ENCODE data around the gene C6orf89.
A peak's percentile ranks its signal among the peaks of the same experiment; 100 is the strongest.

Gene C6orf89

GRCh38 chr6:36949636-36950035, 63.9 kb downstream of the C6orf89 start:
- DNase-seq (no peak), ATAC-seq (no peak)
- Mint-ChIP-seq H3K9me3 (no peaks in the 10 kb centered on the region), H3K4me1 (peaks cover 23% of the 10 kb centered on the region), H3K27me3 (no peaks in the 10 kb centered on the region), H3K36me3 (ENCODE audit: low read depth) (no peaks in the 10 kb centered on the region), H3K27ac (no peak overlapping the region), H3K4me3 (no peak overlapping the region)

GRCh38 chr6:36953931-36954261, 68.1 kb downstream of the C6orf89 start:
- Mint-ChIP-seq H3K4me1 (peaks cover 30% of the 10 kb centered on the region), H3K36me3 (ENCODE audit: low read depth) (no peaks in the 10 kb centered on the region), H3K27ac (no peak overlapping the region), H3K9me3 (no peaks in the 10 kb centered on the region), H3K4me3 (no peak overlapping the region), H3K27me3 (peaks cover 2% of the 10 kb centered on the region)
- ATAC-seq (no peak), DNase-seq (no peak)

GRCh38 chr6:36954262-36954931, 68.6 kb downstream of the C6orf89 start, which contains the start of gene PI16:
PI16 (plus strand) TSS chr6:36954738; CDS start chr6:36954761, 23 bp downstream.
- Mint-ChIP-seq H3K4me3 (no peak within 1 kb of the TSS), H3K36me3 (ENCODE audit: low read depth) (no peaks in the 10 kb centered on the region), H3K4me1 (peaks cover 30% of the 10 kb centered on the region), H3K9me3 (no peaks in the 10 kb centered on the region), H3K27ac (peak within 1 kb of the TSS; percentile 29), H3K27me3 (peaks cover 2% of the 10 kb centered on the region)
- peak; percentile 68 for ATAC-seq
- DNase-seq, result no peak

GRCh38 chr6:36955136-36955535, 69.4 kb downstream of the C6orf89 start:
- Mint-ChIP-seq H3K27ac (peak overlapping the region; percentile 29), H3K9me3 (no peaks in the 10 kb centered on the region)

GRCh38 chr6:36955671-36956445, 70.1 kb downstream of the C6orf89 start:
- ATAC-seq, result no peak
- Mint-ChIP-seq H3K4me1 (peaks cover 28% of the 10 kb centered on the region), H3K27me3 (peaks cover 2% of the 10 kb centered on the region), H3K27ac (peak overlapping the region; percentile 29), H3K4me3 (no peak overlapping the region), H3K9me3 (no peaks in the 10 kb centered on the region), H3K36me3 (ENCODE audit: low read depth) (no peaks in the 10 kb centered on the region)
- no peak for DNase-seq

More at GRCh38 chr6:36955136-36955535, 69.4 kb downstream of the C6orf89 start:
- DNase-seq (no peak), ATAC-seq (no peak)
- peaks cover 2% of the 10 kb centered on the region for H3K27me3 Mint-ChIP-seq
- no peaks in the 10 kb centered on the region for H3K36me3 Mint-ChIP-seq (ENCODE audit: low read depth)
- no peak overlapping the region for H3K4me3 Mint-ChIP-seq
- H3K4me1 Mint-ChIP-seq, result peaks cover 28% of the 10 kb centered on the region

GRCh38 chr6:36956446-36956820, 70.7 kb downstream of the C6orf89 start:
- no peak overlapping the region for H3K27ac Mint-ChIP-seq
- H3K27me3 Mint-ChIP-seq, result peaks cover 2% of the 10 kb centered on the region
- H3K36me3 Mint-ChIP-seq (ENCODE audit: low read depth), result no peaks in the 10 kb centered on the region
- DNase-seq (no peak), ATAC-seq (no peak)
- H3K4me1 Mint-ChIP-seq, result peaks cover 28% of the 10 kb centered on the region
- no peak overlapping the region for H3K4me3 Mint-ChIP-seq
- no peaks in the 10 kb centered on the region for H3K9me3 Mint-ChIP-seq

GRCh38 chr6:36957773-36958271, 72.1 kb downstream of the C6orf89 start:
- no peak overlapping the region for H3K4me3 Mint-ChIP-seq
- H3K27ac Mint-ChIP-seq, result no peak overlapping the region
- no peaks in the 10 kb centered on the region for H3K36me3 Mint-ChIP-seq (ENCODE audit: low read depth)
- ATAC-seq (no peak), DNase-seq (no peak)
- H3K27me3 Mint-ChIP-seq, result peaks cover 2% of the 10 kb centered on the region
- H3K9me3 Mint-ChIP-seq, result no peaks in the 10 kb centered on the region
- peaks cover 31% of the 10 kb centered on the region for H3K4me1 Mint-ChIP-seq

- no peak overlapping the region for H3K4me3 Mint-ChIP-seq
- H3K4me1 Mint-ChIP-seq, result peaks cover 33% of the 10 kb centered on the region
- DNase-seq (no peak), ATAC-seq (no peak)
- H3K27me3 Mint-ChIP-seq, result peaks cover 2% of the 10 kb centered on the region
- H3K9me3 Mint-ChIP-seq, result no peaks in the 10 kb centered on the region
- H3K27ac Mint-ChIP-seq, result no peak overlapping the region
- H3K36me3 Mint-ChIP-seq (ENCODE audit: low read depth), result no peaks in the 10 kb centered on the region
These were observed 73.2 kb downstream of the C6orf89 start for GRCh38 chr6:36958775-36959554.

- Mint-ChIP-seq H3K9me3 (no peaks in the 10 kb centered on the region), H3K36me3 (ENCODE audit: low read depth) (no peaks in the 10 kb centered on the region), H3K4me3 (no peak overlapping the region), H3K4me1 (peaks cover 29% of the 10 kb centered on the region), H3K27me3 (peaks cover 2% of the 10 kb centered on the region), H3K27ac (no peak overlapping the region)
- ATAC-seq (no peak), DNase-seq (no peak)
These were observed 74.0 kb downstream of the C6orf89 start for GRCh38 chr6:36959555-36960250.

- Mint-ChIP-seq H3K27me3 (no peaks in the 10 kb centered on the region), H3K4me3 (no peak overlapping the region), H3K4me1 (peaks cover 20% of the 10 kb centered on the region), H3K27ac (no peak overlapping the region), H3K9me3 (no peaks in the 10 kb centered on the region), H3K36me3 (ENCODE audit: low read depth) (peaks cover 3% of the 10 kb centered on the region)
- ATAC-seq (no peak), DNase-seq (no peak)
These were observed 76.0 kb downstream of the C6orf89 start for GRCh38 chr6:36961441-36962435.

- DNase-seq (peak; percentile 73), ATAC-seq (peak; percentile 38)
- Mint-ChIP-seq H3K4me3 (no peak overlapping the region), H3K9me3 (no peaks in the 10 kb centered on the region), H3K4me1 (peaks cover 20% of the 10 kb centered on the region), H3K36me3 (ENCODE audit: low read depth) (peaks cover 6% of the 10 kb centered on the region), H3K27me3 (no peaks in the 10 kb centered on the region), H3K27ac (peak overlapping the region; percentile 14)
These were observed 77.1 kb downstream of the C6orf89 start for GRCh38 chr6:36962874-36963273.

- no peaks in the 10 kb centered on the region for H3K27me3 Mint-ChIP-seq
- ATAC-seq (no peak), DNase-seq (no peak)
- no peak overlapping the region for H3K4me3 Mint-ChIP-seq
- H3K9me3 Mint-ChIP-seq, result no peaks in the 10 kb centered on the region
- peak overlapping the region; percentile 14 for H3K27ac Mint-ChIP-seq
- peaks cover 20% of the 10 kb centered on the region for H3K4me1 Mint-ChIP-seq
- peaks cover 14% of the 10 kb centered on the region for H3K36me3 Mint-ChIP-seq (ENCODE audit: low read depth)
These were observed 77.9 kb downstream of the C6orf89 start for GRCh38 chr6:36963451-36964290.

Data from activated naive CD8-positive, alpha-beta T cell treated with anti-CD3 and anti-CD28 coated beads, Interleukin-2, amount 50 U/mL, for 24 hours (primary cell).